Chondrocyte (in vitro differentiated cells): ENCODE measurements around the gene LENG1. TPM values are rescaled to one million over a fixed set of nuclear protein-coding genes. Genes with fewer than 3 reads are reported as not detected.

Experiments
- DNase-seq: peaks from one replicate; pipeline ENCODE4 v3.0.0; 2021; ENCODE audit warnings: mixed read lengths, low spot score
- H3K27ac Mint-ChIP-seq: one replicate; pipeline ENCODE4 v1.8.0; 2021; ENCODE audit warnings: mild to moderate bottlenecking, moderate library complexity, mixed read lengths; ENCODE audit not compliant: unreplicated experiment
- H3K27me3 Mint-ChIP-seq: 2 replicates; pipeline ENCODE4 v1.8.0; 2021; ENCODE audit warnings: low read depth, mixed read lengths
- H3K36me3 Mint-ChIP-seq: 2 replicates; pipeline ENCODE4 v1.8.0; 2021; ENCODE audit warnings: low read depth, mixed read lengths
- H3K4me1 Mint-ChIP-seq: 2 replicates; pipeline ENCODE4 v1.8.0; 2021; ENCODE audit warnings: low read depth, mild to moderate bottlenecking, mixed read lengths
- H3K4me3 Mint-ChIP-seq: one replicate; pipeline ENCODE4 v1.8.0; 2021; ENCODE audit warnings: mild to moderate bottlenecking, moderate library complexity, mixed read lengths; ENCODE audit not compliant: unreplicated experiment
- H3K9me3 Mint-ChIP-seq: 2 replicates; pipeline ENCODE4 v1.8.0; 2021; ENCODE audit warnings: low read depth, mixed read lengths
- total RNA-seq: library from RNA; stranded (reverse); gene quantifications from 3 replicates; pipeline ENCODE4 v1.2.1, GENCODE V29; 2021
- TF ChIP-seq, protein P1 (sequence below): fragments of 200-600 bp; sonication (generic); IDR thresholded peaks from 2 replicates; pipeline ENCODE4 v1.5.0; 2021; ENCODE audit warnings: antibody characterized with exemption, mild to moderate bottlenecking, moderate library complexity

Gene LENG1
- total RNA-seq, 1 donor from 2014 or later: 6.0 TPM

DNA sequence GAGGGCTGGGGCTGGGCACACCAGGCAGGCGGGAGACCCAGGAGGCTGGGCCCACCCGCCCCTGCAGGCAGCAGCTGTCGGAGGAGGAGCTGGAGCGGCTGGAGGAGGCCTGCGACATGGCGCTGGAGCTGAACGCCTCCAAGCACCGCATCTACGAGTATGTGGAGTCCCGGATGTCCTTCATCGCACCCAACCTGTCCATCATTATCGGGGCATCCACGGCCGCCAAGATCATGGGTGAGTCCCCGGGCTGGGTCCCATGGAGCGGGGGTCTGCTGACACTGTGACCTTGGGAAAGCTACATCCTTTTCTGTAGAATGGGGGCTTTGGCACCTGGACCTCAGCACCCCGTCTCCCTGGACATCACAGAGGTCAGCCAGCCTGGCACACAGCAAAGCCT, 35.8 kb downstream of the LENG1 start:
- H3K4me1 Mint-ChIP-seq: no peaks in the 10 kb centered on the region
- DNase-seq: no peak
- H3K9me3 Mint-ChIP-seq: no peaks in the 10 kb centered on the region
- H3K36me3 Mint-ChIP-seq: peaks cover 16% of the 10 kb centered on the region
- no peak overlapping the region for H3K4me3 Mint-ChIP-seq
- no peak overlapping the region for H3K27ac Mint-ChIP-seq
- no peaks in the 10 kb centered on the region for H3K27me3 Mint-ChIP-seq
- TF ChIP-seq, protein P1, sequence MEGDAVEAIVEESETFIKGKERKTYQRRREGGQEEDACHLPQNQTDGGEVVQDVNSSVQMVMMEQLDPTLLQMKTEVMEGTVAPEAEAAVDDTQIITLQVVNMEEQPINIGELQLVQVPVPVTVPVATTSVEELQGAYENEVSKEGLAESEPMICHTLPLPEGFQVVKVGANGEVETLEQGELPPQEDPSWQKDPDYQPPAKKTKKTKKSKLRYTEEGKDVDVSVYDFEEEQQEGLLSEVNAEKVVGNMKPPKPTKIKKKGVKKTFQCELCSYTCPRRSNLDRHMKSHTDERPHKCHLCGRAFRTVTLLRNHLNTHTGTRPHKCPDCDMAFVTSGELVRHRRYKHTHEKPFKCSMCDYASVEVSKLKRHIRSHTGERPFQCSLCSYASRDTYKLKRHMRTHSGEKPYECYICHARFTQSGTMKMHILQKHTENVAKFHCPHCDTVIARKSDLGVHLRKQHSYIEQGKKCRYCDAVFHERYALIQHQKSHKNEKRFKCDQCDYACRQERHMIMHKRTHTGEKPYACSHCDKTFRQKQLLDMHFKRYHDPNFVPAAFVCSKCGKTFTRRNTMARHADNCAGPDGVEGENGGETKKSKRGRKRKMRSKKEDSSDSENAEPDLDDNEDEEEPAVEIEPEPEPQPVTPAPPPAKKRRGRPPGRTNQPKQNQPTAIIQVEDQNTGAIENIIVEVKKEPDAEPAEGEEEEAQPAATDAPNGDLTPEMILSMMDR: no peak

GRCh38 chr19:54121259-54121658, 38.3 kb downstream of the LENG1 start:
- Mint-ChIP-seq H3K27me3 (no peaks in the 10 kb centered on the region), H3K4me3 (no peak overlapping the region), H3K36me3 (peaks cover 13% of the 10 kb centered on the region), H3K9me3 (no peaks in the 10 kb centered on the region), H3K27ac (no peak overlapping the region), H3K4me1 (peaks cover 10% of the 10 kb centered on the region)
- TF ChIP-seq, protein P1: no peak
- no peak for DNase-seq

GRCh38 chr19:54115109-54116063, 44.1 kb downstream of the LENG1 start, which contains the start of the genes PRPF31 and TFPT:
TSS of gene PRPF31 (plus strand) at chr19:54115754. CDS start at chr19:54118279, 2,525 bp downstream.
TSS of gene TFPT (minus strand) at chr19:54115657. CDS start at chr19:54115269, 388 bp downstream.
- DNase-seq: no peak
- TF ChIP-seq, protein P1: peak; percentile 8
- H3K4me3 Mint-ChIP-seq: peak within 1 kb of the TSS; percentile 85
- no peaks in the 10 kb centered on the region for H3K27me3 Mint-ChIP-seq
- H3K4me1 Mint-ChIP-seq: peaks cover 32% of the 10 kb centered on the region
- no peaks in the 10 kb centered on the region for H3K9me3 Mint-ChIP-seq
- H3K27ac Mint-ChIP-seq: peak within 1 kb of the TSS; percentile 96
- peaks cover 6% of the 10 kb centered on the region for H3K36me3 Mint-ChIP-seq

DNA sequence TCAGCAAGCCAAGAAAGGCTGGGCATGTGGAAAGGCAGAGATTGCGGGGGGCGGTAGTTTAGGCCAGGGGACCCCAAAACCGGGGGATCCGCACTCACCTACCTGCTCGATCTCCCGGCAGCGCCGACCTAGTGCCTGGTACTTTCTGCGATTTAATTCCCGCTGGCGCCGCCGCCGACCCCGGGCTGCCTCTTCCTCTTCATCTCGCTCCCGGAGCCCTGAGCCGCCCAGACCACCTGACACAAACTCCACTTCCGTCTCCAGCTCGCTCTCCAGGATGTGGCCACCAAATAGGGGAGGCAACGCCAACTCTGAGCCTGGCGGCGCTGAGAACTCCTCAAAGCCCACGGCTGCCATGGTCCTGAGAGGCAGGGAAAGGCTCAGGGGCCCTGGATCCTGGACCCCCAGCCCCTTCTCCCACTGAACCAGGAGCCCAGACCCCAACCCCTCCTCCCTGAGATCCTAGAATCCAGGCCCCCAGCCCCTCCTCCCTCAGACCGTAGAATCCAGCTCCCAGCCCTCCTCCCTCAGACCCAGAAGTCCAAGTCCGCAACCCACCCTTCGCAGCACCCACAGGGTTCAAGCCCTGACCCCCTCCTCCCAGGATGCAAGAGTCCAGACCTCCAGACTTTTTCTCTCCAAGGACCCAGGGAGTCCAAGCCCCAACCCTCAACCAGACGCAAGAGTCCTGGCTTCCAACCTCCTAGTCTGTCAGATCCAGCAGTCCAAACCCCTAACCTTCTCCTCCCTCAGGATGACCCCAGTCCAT, 45.0 kb downstream of the LENG1 start:
- DNase-seq: no peak
- Mint-ChIP-seq H3K4me1 (peaks cover 32% of the 10 kb centered on the region), H3K27ac (peak overlapping the region; percentile 96), H3K27me3 (no peaks in the 10 kb centered on the region), H3K9me3 (no peaks in the 10 kb centered on the region), H3K4me3 (peak overlapping the region; percentile 85), H3K36me3 (peaks cover 9% of the 10 kb centered on the region)
- TF ChIP-seq, protein P1: no peak

- H3K27me3 Mint-ChIP-seq: no peaks in the 10 kb centered on the region
- H3K9me3 Mint-ChIP-seq: no peaks in the 10 kb centered on the region
- TF ChIP-seq, protein P1: no peak
- no peak overlapping the region for H3K27ac Mint-ChIP-seq
- no peak for DNase-seq
- H3K36me3 Mint-ChIP-seq: peaks cover 19% of the 10 kb centered on the region
- no peak overlapping the region for H3K4me3 Mint-ChIP-seq
- peaks cover 13% of the 10 kb centered on the region for H3K4me1 Mint-ChIP-seq
Measured at GRCh38 chr19:54109651-54110050, 49.9 kb downstream of the LENG1 start.
